Stomach smooth muscle (tissue), 2 donors: Measurements from ENCODE around the gene CMTM4.

Experiments
- H3K27ac ChIP-seq: one replicate; pipeline ENCODE4 v1.7.0; 2013; ENCODE audit warnings: mild to moderate bottlenecking, low read length, inconsistent platforms
- H3K27me3 ChIP-seq, 2 donors: one replicate each; pipeline ENCODE4 v1.7.0; 2013; ENCODE audit warnings: low read length in 2 of 2; ENCODE audit not compliant: insufficient read depth in 2 of 2, control insufficient read depth in 1 of 2
- H3K36me3 ChIP-seq, 2 donors: one replicate each; pipeline ENCODE4 v1.7.0; 2013; ENCODE audit warnings: low read length in 2 of 2; ENCODE audit not compliant: control insufficient read depth in 2 of 2, insufficient read depth in 2 of 2
- H3K4me1 ChIP-seq: one replicate; pipeline ENCODE4 v1.7.0; 2013; ENCODE audit warnings: low read length; ENCODE audit not compliant: control insufficient read depth, insufficient read depth
- H3K4me3 ChIP-seq, 2 donors: one replicate each; pipeline ENCODE4 v1.7.0; 2013; ENCODE audit warnings: low read length in 2 of 2
- H3K9ac ChIP-seq, 2 donors: one replicate each; pipeline ENCODE4 v1.7.0; 2013; ENCODE audit warnings: low read length in 2 of 2, mild to moderate bottlenecking in 1 of 2
- H3K9me3 ChIP-seq, 2 donors: one replicate each; pipeline ENCODE4 v1.7.0; 2013; ENCODE audit warnings: low read length in 2 of 2; ENCODE audit not compliant: control insufficient read depth in 2 of 2
- donor health status: healthy.
- donor health status: Pancreatic carcinoma.

CMTM4 gene

DNA sequence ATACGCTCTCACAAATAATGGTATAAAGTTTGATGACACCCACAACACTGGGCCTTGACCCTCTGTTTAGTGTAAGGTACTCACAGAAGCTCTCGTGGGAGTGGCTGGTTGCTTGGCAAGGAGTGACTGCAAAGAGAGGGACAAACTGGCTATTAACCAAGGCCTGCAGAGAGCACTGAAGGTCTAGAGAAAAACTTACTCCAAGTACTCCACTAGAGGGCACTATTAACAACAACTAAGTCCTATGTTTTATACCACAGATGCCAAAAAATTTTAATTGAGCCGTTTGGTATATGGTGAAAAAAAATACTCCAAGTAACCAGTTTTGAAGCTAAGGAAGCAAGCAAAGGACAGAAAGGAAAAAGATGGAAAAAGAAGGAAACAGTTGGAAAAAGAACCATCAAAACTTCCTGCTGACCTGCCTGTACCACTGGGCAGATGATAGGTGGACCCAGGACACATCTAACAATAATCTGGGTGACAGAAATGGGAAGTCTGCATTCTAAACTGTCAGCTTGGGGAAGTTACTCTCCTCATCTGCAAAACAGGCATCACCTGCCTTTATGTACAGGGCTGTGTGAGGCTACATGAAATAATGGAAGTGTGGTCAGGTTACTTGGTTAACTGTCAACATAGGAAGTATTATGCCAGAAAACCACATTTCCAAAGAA lies 31.7 kb upstream of the CMTM4 start:
- H3K4me3 ChIP-seq, result no peak overlapping the region
- H3K27ac ChIP-seq, result no peak overlapping the region
- peaks cover 70 to 71% of the 10 kb centered on the region in 2 donors for H3K36me3 ChIP-seq
- peaks cover 9% of the 10 kb centered on the region for H3K4me1 ChIP-seq
- no peaks in the 10 kb centered on the region for H3K9me3 ChIP-seq
- no peaks in the 10 kb centered on the region for H3K27me3 ChIP-seq
- no peak overlapping the region for H3K9ac ChIP-seq

DNA sequence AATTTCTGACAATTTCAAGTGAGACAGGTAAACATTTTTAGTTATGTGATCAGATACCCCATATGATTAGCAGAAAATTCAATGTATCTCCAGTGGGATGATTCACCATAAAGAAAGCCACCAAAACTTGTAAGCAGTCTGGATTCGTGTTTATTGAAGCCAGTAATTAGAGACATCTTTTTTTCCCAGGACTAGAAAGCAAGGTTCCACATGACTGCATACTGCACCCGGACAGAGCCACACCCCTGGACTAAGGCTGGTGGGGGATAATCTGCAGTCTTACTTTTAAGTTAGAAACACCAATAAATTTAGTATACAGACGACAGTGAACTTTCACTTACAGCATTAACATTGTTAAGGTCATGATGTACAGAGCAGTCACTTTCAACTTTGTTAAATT lies 24.2 kb upstream of the CMTM4 start:
- Histone ChIP-seq H3K9me3 (no peaks in the 10 kb centered on the region), H3K4me3 (no peak overlapping the region), H3K27ac (no peak overlapping the region), H3K4me1 (no peaks in the 10 kb centered on the region), H3K27me3 (no peaks in the 10 kb centered on the region), H3K9ac (no peak overlapping the region), H3K36me3 (peaks cover 33 to 41% of the 10 kb centered on the region in 2 donors)

DNA sequence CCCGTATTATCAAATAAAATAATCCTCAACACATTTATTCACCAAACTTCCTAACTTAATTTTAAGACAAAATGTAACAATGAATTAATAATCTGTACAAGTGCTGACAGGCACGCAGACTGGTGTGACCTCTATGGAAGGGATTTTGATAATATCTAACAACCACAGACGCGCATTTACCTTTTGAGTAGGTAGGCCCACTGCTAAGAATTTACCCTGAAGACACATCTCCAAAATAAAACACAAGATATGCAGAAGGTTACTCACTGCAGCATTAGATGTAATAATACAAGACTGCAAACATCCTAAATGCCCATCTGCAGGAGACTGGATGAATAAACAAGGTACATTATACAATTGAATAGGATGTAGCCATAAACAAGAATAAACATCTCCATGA lies 22.7 kb upstream of the CMTM4 start:
- Histone ChIP-seq H3K4me1 (no peaks in the 10 kb centered on the region), H3K27me3 (no peaks in the 10 kb centered on the region), H3K27ac (no peak overlapping the region), H3K9ac (no peak overlapping the region), H3K36me3 (peaks cover 22 to 30% of the 10 kb centered on the region in 2 donors), H3K4me3 (no peak overlapping the region), H3K9me3 (no peaks in the 10 kb centered on the region)

DNA sequence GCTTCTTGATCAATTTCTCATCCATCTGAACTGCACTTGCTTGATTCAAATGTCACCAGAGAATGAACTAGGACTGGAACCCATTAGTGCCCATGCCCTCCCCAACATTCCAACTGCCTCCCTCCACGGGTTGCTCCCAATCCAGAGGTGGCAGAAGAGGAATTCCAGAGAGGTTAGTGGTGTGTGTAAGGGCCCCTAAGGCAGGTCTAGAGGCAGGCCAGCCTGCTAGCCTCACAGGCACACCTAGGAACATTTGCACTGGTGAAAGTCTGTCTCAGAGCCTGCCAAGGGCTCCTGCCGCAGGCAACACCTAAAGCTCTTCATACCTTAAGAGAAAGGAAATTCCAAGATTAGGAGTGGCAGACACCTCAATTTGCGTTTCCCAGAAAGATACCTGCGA lies 21.2 kb upstream of the CMTM4 start:
- Histone ChIP-seq H3K36me3 (peaks cover 8 to 15% of the 10 kb centered on the region in 2 donors), H3K9me3 (no peaks in the 10 kb centered on the region), H3K27me3 (no peaks in the 10 kb centered on the region), H3K9ac (no peak overlapping the region), H3K27ac (no peak overlapping the region), H3K4me1 (no peaks in the 10 kb centered on the region), H3K4me3 (no peak overlapping the region)

DNA sequence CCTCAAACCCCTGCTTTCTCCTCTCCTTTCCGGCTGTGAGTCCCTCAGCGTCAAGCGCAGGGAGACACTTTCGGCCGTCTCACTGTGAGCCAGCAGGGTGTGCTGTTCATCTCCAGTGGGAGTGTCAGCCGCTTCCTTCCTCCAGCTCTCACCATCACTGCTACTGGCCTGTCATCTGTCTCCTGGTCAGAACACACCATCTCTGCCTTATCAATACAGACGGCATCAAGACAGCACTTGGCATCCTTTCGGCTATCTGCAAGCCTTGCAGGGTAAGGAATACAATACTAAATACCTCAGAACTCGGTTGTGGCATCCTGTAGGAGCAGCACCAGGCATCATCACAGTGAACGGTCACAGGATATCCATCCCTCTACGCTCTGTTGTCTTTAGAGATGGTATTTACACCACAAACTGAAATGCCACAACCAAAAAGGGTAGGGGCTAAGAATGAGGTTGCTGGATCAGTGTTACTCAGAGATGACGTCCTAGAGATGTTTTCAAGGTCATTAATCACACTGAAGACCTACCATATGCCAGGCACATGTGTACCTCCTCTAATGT lies 20.7 kb upstream of the CMTM4 start:
- Histone ChIP-seq H3K36me3 (peaks cover 4 to 13% of the 10 kb centered on the region in 2 donors), H3K27me3 (no peaks in the 10 kb centered on the region), H3K9ac (no peak overlapping the region), H3K4me1 (no peaks in the 10 kb centered on the region), H3K9me3 (no peaks in the 10 kb centered on the region), H3K27ac (no peak overlapping the region), H3K4me3 (no peak overlapping the region)

DNA sequence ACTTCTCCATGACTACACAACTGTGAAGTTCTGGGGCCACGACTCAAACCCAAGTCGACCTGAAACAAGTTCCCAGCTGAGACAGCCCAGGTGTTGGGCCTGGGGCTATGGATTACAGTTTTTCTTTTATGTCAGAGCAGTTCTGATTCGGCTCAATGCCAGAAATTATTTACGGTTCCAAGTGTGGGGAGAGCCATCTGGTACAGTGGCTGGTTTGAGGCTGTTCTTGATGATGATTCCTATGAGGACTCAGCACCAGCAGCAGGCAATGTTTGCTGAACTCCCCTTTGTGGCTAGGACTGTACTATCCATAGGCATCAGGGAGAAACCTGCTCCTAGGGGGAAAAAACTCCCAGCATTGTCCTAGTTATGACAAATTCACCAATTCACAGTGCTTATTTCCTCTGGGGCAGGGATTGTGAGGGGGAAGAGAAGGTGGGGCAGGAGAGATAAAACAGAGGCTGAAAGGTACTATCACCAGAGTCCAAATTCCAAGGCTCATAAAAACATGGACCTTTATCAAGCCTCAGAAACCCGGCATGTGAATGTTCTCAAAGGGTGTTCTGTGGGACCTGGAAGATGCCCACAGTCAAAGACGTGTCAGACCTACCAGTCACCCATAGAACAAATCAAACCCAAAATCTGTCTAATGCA lies 18.2 kb upstream of the CMTM4 start:
- H3K36me3 ChIP-seq, result peaks cover 4 to 8% of the 10 kb centered on the region in 2 donors
- no peaks in the 10 kb centered on the region for H3K4me1 ChIP-seq
- no peaks in the 10 kb centered on the region for H3K9me3 ChIP-seq
- no peak overlapping the region for H3K9ac ChIP-seq
- no peak overlapping the region for H3K4me3 ChIP-seq
- H3K27ac ChIP-seq, result no peak overlapping the region
- no peaks in the 10 kb centered on the region for H3K27me3 ChIP-seq

DNA sequence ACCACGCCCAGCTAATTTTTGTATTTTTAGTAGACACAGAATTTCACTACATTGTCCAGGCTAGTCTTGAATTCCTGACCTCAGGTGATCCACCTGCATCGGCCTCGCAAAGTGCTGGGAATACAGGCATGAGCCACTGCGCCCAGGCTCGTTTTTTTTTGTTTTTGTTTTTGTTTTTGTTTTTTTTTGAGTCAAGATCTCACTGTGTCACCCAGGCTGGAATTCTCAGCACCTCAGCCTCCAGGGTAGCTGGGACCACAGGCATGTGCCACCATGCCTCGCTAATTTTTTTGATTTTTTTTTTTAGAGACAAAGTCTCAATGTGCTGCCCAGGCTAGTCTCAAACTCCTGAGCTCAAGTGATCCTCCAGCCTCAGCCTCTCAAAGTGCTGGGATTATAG lies 17.5 kb upstream of the CMTM4 start:
- Histone ChIP-seq H3K27me3 (no peaks in the 10 kb centered on the region), H3K9me3 (no peaks in the 10 kb centered on the region), H3K36me3 (peaks cover 0 to 8% of the 10 kb centered on the region in 2 donors), H3K4me3 (no peak overlapping the region), H3K4me1 (no peaks in the 10 kb centered on the region), H3K27ac (no peak overlapping the region), H3K9ac (no peak overlapping the region)

DNA sequence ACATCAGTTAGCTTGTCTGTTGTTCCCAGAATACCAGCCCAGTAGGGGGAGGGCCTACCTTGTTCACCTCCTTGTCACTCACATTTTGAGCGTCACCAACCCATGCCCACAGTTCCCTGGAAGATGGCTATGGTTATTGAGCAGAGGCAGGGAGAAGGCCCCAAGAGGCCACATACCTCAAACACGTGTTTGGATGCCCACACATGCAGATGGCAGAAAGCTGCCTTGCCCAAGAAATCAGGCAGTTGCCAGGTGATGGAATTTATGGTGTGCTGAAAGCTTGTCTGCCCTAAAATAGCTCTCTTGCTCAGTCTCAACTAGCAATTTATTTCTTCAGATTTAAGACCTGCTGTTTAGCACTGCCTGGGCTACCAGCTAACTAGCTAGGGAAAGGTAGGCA lies 16.5 kb upstream of the CMTM4 start:
- Histone ChIP-seq H3K4me3 (no peak overlapping the region), H3K27me3 (no peaks in the 10 kb centered on the region), H3K9ac (no peak overlapping the region), H3K9me3 (no peaks in the 10 kb centered on the region), H3K27ac (no peak overlapping the region), H3K4me1 (no peaks in the 10 kb centered on the region), H3K36me3 (peaks cover 0 to 5% of the 10 kb centered on the region in 2 donors)

DNA sequence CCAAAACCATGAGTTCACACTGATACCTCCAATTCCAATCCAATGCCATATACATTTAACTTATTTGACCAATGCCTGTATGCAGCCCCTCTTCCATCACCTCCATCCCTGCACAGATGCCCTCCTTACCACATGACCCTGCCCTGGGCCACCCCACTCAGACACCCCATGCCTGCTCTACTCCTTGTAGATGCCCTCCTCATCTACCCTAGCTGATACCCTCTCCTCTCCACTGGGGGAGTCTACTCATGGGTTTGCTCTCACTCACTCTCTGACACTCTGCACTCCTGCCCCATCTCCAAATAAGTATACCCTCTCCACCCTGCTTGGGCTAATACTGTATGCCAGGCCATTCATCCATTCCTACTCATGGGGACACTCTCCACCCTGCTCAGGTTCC lies 16.0 kb upstream of the CMTM4 start:
- peaks cover 0 to under 1% of the 10 kb centered on the region in 2 donors for H3K36me3 ChIP-seq
- H3K9me3 ChIP-seq, result no peaks in the 10 kb centered on the region
- no peaks in the 10 kb centered on the region for H3K27me3 ChIP-seq
- no peak overlapping the region for H3K27ac ChIP-seq
- H3K4me1 ChIP-seq, result no peaks in the 10 kb centered on the region
- H3K4me3 ChIP-seq, result no peak overlapping the region
- no peak overlapping the region for H3K9ac ChIP-seq

DNA sequence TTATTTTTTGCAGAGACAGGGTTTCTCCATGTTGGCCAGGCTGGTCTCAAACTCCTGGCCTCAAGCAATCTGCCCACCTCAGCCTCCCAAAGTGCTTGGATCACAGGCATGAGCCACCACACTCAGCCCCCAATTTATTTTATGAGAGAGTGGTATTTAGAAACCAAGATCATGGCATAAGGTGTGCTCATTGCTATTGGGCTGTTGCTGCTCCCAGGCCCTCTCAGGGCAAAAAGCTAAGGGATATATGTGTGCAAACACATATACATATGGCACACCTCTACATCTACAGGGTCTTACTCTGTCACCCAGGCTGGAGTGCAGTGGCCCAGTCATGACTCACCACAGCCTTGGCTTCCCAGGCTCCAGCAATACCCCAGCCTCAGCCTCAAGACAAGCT lies 15.0 kb upstream of the CMTM4 start:
- no peaks in the 10 kb centered on the region for H3K36me3 ChIP-seq
- no peak overlapping the region for H3K4me3 ChIP-seq
- no peak overlapping the region for H3K27ac ChIP-seq
- no peaks in the 10 kb centered on the region for H3K27me3 ChIP-seq
- H3K9ac ChIP-seq, result no peak overlapping the region
- H3K9me3 ChIP-seq, result no peaks in the 10 kb centered on the region
- H3K4me1 ChIP-seq, result peaks cover 2% of the 10 kb centered on the region

DNA sequence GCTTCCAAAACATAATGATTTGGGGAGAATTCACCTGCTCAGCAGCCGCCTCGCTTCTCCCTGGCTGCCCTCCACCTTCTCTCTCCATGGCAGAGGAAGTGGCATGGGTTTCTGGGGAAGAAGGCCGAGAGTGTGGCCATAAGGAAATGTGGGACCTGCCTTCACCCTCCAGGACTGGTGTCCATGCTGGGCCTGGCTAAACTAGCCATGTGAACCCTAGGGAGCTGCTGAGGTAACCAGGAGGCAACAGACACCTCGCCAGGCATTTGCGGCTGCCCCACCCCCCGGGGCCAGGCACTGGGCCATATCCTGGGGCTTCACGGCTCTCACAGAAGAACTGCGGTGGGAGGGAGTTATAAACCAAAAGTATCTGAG lies 9.9 kb upstream of the CMTM4 start:
- H3K4me3 ChIP-seq, result no peak overlapping the region
- no peak overlapping the region for H3K9ac ChIP-seq
- H3K36me3 ChIP-seq, result no peaks in the 10 kb centered on the region
- no peak overlapping the region for H3K27ac ChIP-seq
- H3K27me3 ChIP-seq, result no peaks in the 10 kb centered on the region
- H3K4me1 ChIP-seq, result peaks cover 17% of the 10 kb centered on the region
- H3K9me3 ChIP-seq, result no peaks in the 10 kb centered on the region
